Raji (cell line): ENCODE measurements around the gene OOSP1.

Experiments
- POLR2A ChIP-seq: IDR thresholded peaks from 2 replicates; pipeline ENCODE4 v1.6.1; 2011; ENCODE audit warnings: low read depth, low read length, control low read depth; ENCODE audit not compliant: insufficient read depth

OOSP1 gene

GRCh38 chr11:59938132-59938531 lies at the start of gene OOSP1:
Gene OOSP1 (plus strand): TSS chr11:59938432. CDS start chr11:59938455, 23 bp downstream.
- TF ChIP-seq POLR2A = no peak

- no peak for TF ChIP-seq POLR2A
These were observed 46.5 kb upstream of the OOSP1 start for GRCh38 chr11:59891781-59892181.

- TF ChIP-seq POLR2A = no peak
These were observed 43.6 kb upstream of the OOSP1 start for GRCh38 chr11:59894616-59895015.

- TF ChIP-seq POLR2A = no peak
These were observed 40.2 kb upstream of the OOSP1 start for GRCh38 chr11:59898046-59898445.

GRCh38 chr11:59898650-59899049 lies 39.6 kb upstream of the OOSP1 start:
- no peak for TF ChIP-seq POLR2A

- TF ChIP-seq POLR2A = no peak
These were observed 38.7 kb upstream of the OOSP1 start for GRCh38 chr11:59899532-59899931.

- no peak for TF ChIP-seq POLR2A
These were observed 37.7 kb upstream of the OOSP1 start for GRCh38 chr11:59900366-59901126.

GRCh38 chr11:59901306-59901705 lies 36.9 kb upstream of the OOSP1 start:
- TF ChIP-seq POLR2A = no peak

GRCh38 chr11:59918480-59918879 lies 19.8 kb upstream of the OOSP1 start:
- TF ChIP-seq POLR2A = no peak

- TF ChIP-seq POLR2A = no peak
These were observed 19.1 kb upstream of the OOSP1 start for GRCh38 chr11:59918987-59919589.

GRCh38 chr11:59923813-59924212 lies 14.4 kb upstream of the OOSP1 start:
- no peak for TF ChIP-seq POLR2A

GRCh38 chr11:59931688-59932087 lies 6.5 kb upstream of the OOSP1 start:
- TF ChIP-seq POLR2A = no peak

GRCh38 chr11:59938718-59939117 lies 486 bp downstream of the OOSP1 start:
- no peak for TF ChIP-seq POLR2A

- no peak for TF ChIP-seq POLR2A
These were observed 1.2 kb downstream of the OOSP1 start for GRCh38 chr11:59939482-59939881.

GRCh38 chr11:59941091-59941490 lies 2.9 kb downstream of the OOSP1 start:
- no peak for TF ChIP-seq POLR2A

GRCh38 chr11:59943997-59944714 lies 5.9 kb downstream of the OOSP1 start:
- TF ChIP-seq POLR2A = no peak

- no peak for TF ChIP-seq POLR2A
These were observed 6.5 kb downstream of the OOSP1 start for GRCh38 chr11:59944720-59945119.
